Putamen (tissue), 1 donor: ENCODE data around the gene KLHL25.

Source experiments
- DNase-seq: peaks from one replicate; pipeline ENCODE4 v3.0.0-alpha.2; 2016; ENCODE audit warnings: low spot score

Gene KLHL25

GRCh38 chr15:85760531-85761371 is 34.0 kb downstream of the KLHL25 start:
- no peak for DNase-seq

GRCh38 chr15:85760049-85760448 is 34.7 kb downstream of the KLHL25 start:
- no peak for DNase-seq

GRCh38 chr15:85759376-85759775 is 35.3 kb downstream of the KLHL25 start:
- DNase-seq, result no peak

GRCh38 chr15:85758655-85758978 is 36.1 kb downstream of the KLHL25 start:
- DNase-seq, result no peak

GRCh38 chr15:85757939-85758654 is 36.6 kb downstream of the KLHL25 start:
- DNase-seq, result no peak

GRCh38 chr15:85757073-85757938 is 37.4 kb downstream of the KLHL25 start:
- DNase-seq, result no peak

GRCh38 chr15:85756411-85757072 is 38.2 kb downstream of the KLHL25 start:
- no peak for DNase-seq

- no peak for DNase-seq
Measured at GRCh38 chr15:85755942-85756341, 38.8 kb downstream of the KLHL25 start.

GRCh38 chr15:85755471-85755870 is 39.3 kb downstream of the KLHL25 start:
- no peak for DNase-seq

- no peak for DNase-seq
Measured at GRCh38 chr15:85754989-85755388, 39.7 kb downstream of the KLHL25 start.

- no peak for DNase-seq
Measured at GRCh38 chr15:85753791-85754452, 40.8 kb downstream of the KLHL25 start.

GRCh38 chr15:85753261-85753660 is 41.5 kb downstream of the KLHL25 start:
- no peak for DNase-seq

GRCh38 chr15:85752491-85752961 is 42.2 kb downstream of the KLHL25 start:
- no peak for DNase-seq

- no peak for DNase-seq
Measured at GRCh38 chr15:85752124-85752475, 42.6 kb downstream of the KLHL25 start.

- no peak for DNase-seq
Measured at GRCh38 chr15:85751291-85752123, 43.2 kb downstream of the KLHL25 start.

- DNase-seq, result peak; percentile 75
Measured at GRCh38 chr15:85750319-85751290, 44.1 kb downstream of the KLHL25 start.

- DNase-seq, result no peak
Measured at GRCh38 chr15:85749261-85750151, 45.2 kb downstream of the KLHL25 start.

- DNase-seq, result no peak
Measured at GRCh38 chr15:85748729-85749128, 46.0 kb downstream of the KLHL25 start.
